OCI-LY1 (cell line): ENCODE measurements around the gene C19orf73.

Source experiments
- EZH2 ChIP-seq: fragments of 200-600 bp; sonication (generic), shearing (Covaris generic); IDR thresholded peaks from 2 replicates; pipeline ENCODE4 v1.8.0; 2017; ENCODE audit warnings: borderline replicate concordance, mixed run types, mild to moderate bottlenecking, antibody characterized with exemption, low read length, moderate library complexity, mixed read lengths
- TF ChIP-seq, protein P1 (sequence below): fragments of 200-600 bp; sonication (generic), shearing (Covaris generic); IDR thresholded peaks from 2 replicates; pipeline ENCODE4 v1.5.1; 2017; ENCODE audit warnings: mild to moderate bottlenecking, antibody characterized with exemption, low read length, moderate library complexity, mixed read lengths

DNA sequence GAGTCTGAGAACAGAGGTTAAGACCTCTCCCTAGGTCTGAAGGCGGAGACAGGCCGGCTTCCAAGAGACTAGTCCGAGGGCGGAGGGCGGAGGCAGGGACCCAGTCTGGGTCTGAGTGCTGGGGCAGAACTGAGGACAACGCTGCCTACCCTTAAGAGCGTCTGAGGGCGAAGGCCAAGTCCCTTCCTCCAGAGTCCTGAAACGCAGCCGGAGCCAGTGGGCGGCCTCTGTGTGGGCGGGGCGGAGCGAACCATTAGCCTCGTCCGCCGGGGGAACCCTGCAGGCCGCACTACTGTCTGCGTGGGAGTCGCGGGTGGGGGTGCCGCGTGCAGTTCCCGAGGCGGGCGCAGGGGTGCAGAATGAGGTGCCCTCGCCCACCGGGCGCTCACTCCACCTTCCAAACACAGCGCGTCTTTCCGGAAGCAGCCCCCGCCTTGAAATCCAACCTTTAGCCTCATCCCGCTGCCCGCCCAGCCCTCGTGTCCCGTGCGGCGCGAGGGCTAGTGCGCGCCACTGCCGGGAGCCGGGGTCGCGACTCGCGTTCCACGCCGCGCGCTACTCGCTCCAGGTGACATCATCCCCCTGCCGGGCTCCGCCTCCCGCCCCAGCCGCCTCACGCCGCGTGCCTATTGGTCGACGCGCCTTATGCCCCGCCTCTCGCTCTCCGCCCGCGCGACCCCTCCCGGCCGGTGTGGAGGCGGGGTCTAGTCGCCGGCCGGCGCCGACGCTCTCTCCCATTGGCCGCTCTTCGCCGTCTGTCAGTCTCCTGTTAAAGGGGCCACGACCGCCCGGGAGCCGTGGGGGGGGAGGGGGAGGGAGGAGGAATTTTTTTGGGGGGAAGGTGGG lies at the start of gene C19orf73:
- TF ChIP-seq EZH2 = no peak
- TF ChIP-seq, protein P1, sequence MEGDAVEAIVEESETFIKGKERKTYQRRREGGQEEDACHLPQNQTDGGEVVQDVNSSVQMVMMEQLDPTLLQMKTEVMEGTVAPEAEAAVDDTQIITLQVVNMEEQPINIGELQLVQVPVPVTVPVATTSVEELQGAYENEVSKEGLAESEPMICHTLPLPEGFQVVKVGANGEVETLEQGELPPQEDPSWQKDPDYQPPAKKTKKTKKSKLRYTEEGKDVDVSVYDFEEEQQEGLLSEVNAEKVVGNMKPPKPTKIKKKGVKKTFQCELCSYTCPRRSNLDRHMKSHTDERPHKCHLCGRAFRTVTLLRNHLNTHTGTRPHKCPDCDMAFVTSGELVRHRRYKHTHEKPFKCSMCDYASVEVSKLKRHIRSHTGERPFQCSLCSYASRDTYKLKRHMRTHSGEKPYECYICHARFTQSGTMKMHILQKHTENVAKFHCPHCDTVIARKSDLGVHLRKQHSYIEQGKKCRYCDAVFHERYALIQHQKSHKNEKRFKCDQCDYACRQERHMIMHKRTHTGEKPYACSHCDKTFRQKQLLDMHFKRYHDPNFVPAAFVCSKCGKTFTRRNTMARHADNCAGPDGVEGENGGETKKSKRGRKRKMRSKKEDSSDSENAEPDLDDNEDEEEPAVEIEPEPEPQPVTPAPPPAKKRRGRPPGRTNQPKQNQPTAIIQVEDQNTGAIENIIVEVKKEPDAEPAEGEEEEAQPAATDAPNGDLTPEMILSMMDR = peak; percentile 10; the same call in 1 of the 2 replicates
